ENCODE data around the gene MICAL3. TPM values are rescaled to one million over a fixed set of nuclear protein-coding genes. Genes with fewer than 3 reads are reported as not detected.
"Not testable (repeated sequence)": the region's sequence is repeated elsewhere in the genome, so short reads cannot be mapped to it uniquely, and the experiment has no call there.

MICAL3 gene
- total RNA-seq, 4 donors from 2014 or later: 30.4 to 57.1 (median 37.7) TPM

GRCh38 chr22:18042685-18043084 lies 18.3 kb upstream of the MICAL3 start:
- TF ChIP-seq EP300 (IDR thresholded peaks at IDR 0.05): no peak
- TF ChIP-seq POLR2AphosphoS5 (IDR thresholded peaks at IDR 0.05): no peak
- no peak for TF ChIP-seq POLR2A (IDR thresholded peaks at IDR 0.05)
- no peak for TF ChIP-seq CTCF (IDR thresholded peaks at IDR 0.05)
- H3K27ac ChIP-seq: no peak overlapping the region
- H3K27me3 ChIP-seq: no peaks in the 10 kb centered on the region
- H3K4me3 ChIP-seq: no peak overlapping the region
- 68% methylated on average over 6 of the region's 6 CpGs for WGBS
- H3K4me1 ChIP-seq: peaks cover 9% of the 10 kb centered on the region
- no peaks in the 10 kb centered on the region for H3K9me3 ChIP-seq
- H3K36me3 ChIP-seq: no peaks in the 10 kb centered on the region
- DNase-seq (ENCODE audit: low spot score in 2 of 2): no peak

- H3K36me3 ChIP-seq; H3K9me3 ChIP-seq; H3K4me1 ChIP-seq; DNase-seq (ENCODE audit: low spot score in 2 of 2); H3K27ac ChIP-seq; H3K27me3 ChIP-seq; H3K4me3 ChIP-seq: not testable (repeated sequence)
- 89% methylated on average over 4 of the region's 6 CpGs for WGBS
Measured at GRCh38 chr22:18040898-18041297, 16.5 kb upstream of the MICAL3 start.

DNA sequence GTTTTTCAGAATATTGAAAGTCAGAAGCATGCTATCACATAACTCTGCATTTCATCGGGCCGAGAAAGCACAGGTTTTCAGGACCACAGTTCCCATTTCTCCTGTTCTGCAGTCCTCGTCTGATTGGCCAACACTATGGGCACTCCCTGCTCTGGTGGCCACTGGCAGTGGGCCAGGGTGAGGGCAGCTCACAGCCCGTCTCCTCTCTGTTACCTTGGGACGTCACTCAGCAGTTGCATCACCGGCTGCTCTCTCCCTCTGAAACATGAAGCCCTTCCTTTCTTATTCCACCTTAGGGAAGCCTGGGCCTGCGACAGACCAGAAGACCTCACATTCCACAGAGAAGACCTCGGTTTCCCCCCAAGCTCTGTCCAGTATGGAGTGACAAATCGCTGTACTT lies 11.4 kb upstream of the MICAL3 start:
- Histone ChIP-seq H3K27ac (no peak overlapping the region), H3K4me1 (peaks cover 11% of the 10 kb centered on the region), H3K36me3 (no peaks in the 10 kb centered on the region), H3K27me3 (no peaks in the 10 kb centered on the region), H3K4me3 (no peak overlapping the region), H3K9me3 (no peaks in the 10 kb centered on the region)
- DNase-seq (ENCODE audit: low spot score in 2 of 2): no peak
- TF ChIP-seq CTCF (IDR thresholded peaks at IDR 0.05) (no peak), EP300 (IDR thresholded peaks at IDR 0.05) (no peak), POLR2A (IDR thresholded peaks at IDR 0.05) (no peak), POLR2AphosphoS5 (IDR thresholded peaks at IDR 0.05) (no peak)
- 80% methylated on average over 9 of the region's 9 CpGs for WGBS

GRCh38 chr22:18034076-18034475 lies 9.7 kb upstream of the MICAL3 start:
- Histone ChIP-seq H3K27ac (no peak overlapping the region), H3K4me1 (peaks cover 16% of the 10 kb centered on the region), H3K27me3 (no peaks in the 10 kb centered on the region), H3K36me3 (no peaks in the 10 kb centered on the region), H3K4me3 (no peak overlapping the region), H3K9me3 (no peaks in the 10 kb centered on the region)
- TF ChIP-seq POLR2AphosphoS5 (IDR thresholded peaks at IDR 0.05): no peak
- no peak for TF ChIP-seq CTCF (IDR thresholded peaks at IDR 0.05)
- no peak for TF ChIP-seq POLR2A (IDR thresholded peaks at IDR 0.05)
- TF ChIP-seq EP300 (IDR thresholded peaks at IDR 0.05): no peak
- DNase-seq (ENCODE audit: low spot score in 2 of 2): peak in 1 of 2 donors; percentile 7
- WGBS: 94% methylated on average over 3 of the region's 3 CpGs

DNA sequence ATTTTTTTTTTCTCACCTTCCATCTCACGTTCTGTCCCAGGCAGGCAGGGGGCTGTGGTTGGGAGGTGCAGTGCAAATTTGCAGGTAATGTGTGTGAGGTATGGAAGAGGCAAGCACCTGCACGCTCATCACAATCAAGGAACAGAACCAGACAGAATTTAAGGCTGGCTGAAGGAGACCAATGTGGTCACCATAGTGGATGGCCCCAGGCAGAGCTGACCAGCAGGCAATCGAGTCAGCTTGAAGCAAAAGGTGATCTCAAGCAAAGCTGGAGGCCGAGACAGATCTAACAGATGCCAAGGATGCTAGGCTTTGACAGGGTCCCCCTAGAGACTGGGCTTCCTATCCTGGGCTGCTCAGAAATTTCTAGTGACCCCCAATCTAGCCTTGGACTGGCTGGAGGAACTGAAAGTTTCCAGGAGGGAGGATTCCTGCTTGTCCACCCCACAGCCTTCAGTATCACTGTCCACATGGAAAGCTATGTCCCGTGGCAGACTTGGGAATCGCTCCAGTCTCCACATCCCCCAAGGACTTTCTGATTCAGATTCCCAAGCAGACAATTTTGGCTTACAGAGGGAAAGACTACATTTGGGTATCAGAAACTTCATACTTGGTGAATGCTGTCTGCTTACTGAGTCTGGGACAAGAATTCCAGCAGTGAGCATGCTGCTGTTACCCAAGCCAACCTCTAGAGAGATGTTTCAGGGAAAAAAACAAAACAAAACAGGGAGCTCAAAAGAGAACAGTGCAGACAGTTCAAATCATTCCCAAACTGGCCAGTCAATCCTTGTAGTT lies 9.0 kb upstream of the MICAL3 start:
- TF ChIP-seq CTCF (IDR thresholded peaks at IDR 0.05) (no peak), POLR2A (IDR thresholded peaks at IDR 0.05) (no peak), EP300 (IDR thresholded peaks at IDR 0.05) (no peak), POLR2AphosphoS5 (IDR thresholded peaks at IDR 0.05) (no peak)
- H3K27ac ChIP-seq: no peak overlapping the region
- no peaks in the 10 kb centered on the region for H3K9me3 ChIP-seq
- WGBS: 80% methylated on average over 6 of the region's 6 CpGs
- DNase-seq (ENCODE audit: low spot score in 2 of 2): peak in 1 of 2 donors; percentile 26
- no peaks in the 10 kb centered on the region for H3K36me3 ChIP-seq
- no peak overlapping the region for H3K4me3 ChIP-seq
- no peaks in the 10 kb centered on the region for H3K27me3 ChIP-seq
- peaks cover 19% of the 10 kb centered on the region for H3K4me1 ChIP-seq

Data from suprapubic skin (tissue), 4 donors.